H1 (cell line): ENCODE results near the gene LEMD2. TPM values are rescaled to one million over a fixed set of nuclear protein-coding genes. Genes with fewer than 3 reads are reported as not detected.
A peak's percentile ranks its signal among the peaks of the same experiment; 100 is the strongest.

Source experiments
- CTCF ChIA-PET: fragments of 300-600 bp; sonication (Branson Sonifier 250); formaldehyde crosslinking; loops from one replicate; lab custom pipeline; 2021; ENCODE audit not compliant: partially characterized antibody; lab: Charles Lee
- POLR2A ChIA-PET: fragments of 300-600 bp; sonication (Branson Sonifier 250); formaldehyde crosslinking; loops from one replicate; lab custom pipeline; 2021; ENCODE audit warnings: inconsistent platforms; ENCODE audit not compliant: partially characterized antibody; lab: Charles Lee
- DNase-seq, 2 experiments: peaks; one replicate each; pipeline versions ENCODE4 v3.0.0 to v3.0.0-alpha.2; 2010 to 2022; ENCODE audit warnings: low spot score in 2 of 2, low read depth in 1 of 2, mixed read lengths in 1 of 2
- FAIRE-seq: peaks from 2 replicates; lab custom pipeline; 2011; peaks lifted over from hg19 to GRCh38; lab: Jason Lieb, UNC
- H2AFZ ChIP-seq: 2 replicates; pipeline ENCODE4 v1.8.1; 2012; ENCODE audit warnings: low read length, inconsistent platforms
- H2AK5ac ChIP-seq: 2 replicates; pipeline ENCODE4 v1.6.1; 2013; ENCODE audit warnings: low read depth, low read length
- H2BK120ac ChIP-seq: replicated peaks from 2 replicates; pipeline ENCODE3; 2013; ENCODE audit warnings: low read depth, low read length, inconsistent platforms
- H2BK12ac ChIP-seq: 2 replicates; pipeline ENCODE4 v1.6.1; 2013; ENCODE audit warnings: low read depth, low read length
- H2BK15ac ChIP-seq: 2 replicates; pipeline ENCODE4 v1.6.1; 2013; ENCODE audit warnings: low read length
- H2BK20ac ChIP-seq: 2 replicates; pipeline ENCODE4 v1.6.1; 2013; ENCODE audit warnings: low read length
- H2BK5ac ChIP-seq: 2 replicates; pipeline ENCODE4 v1.6.1; 2013; ENCODE audit warnings: low read depth, low read length
- H3K14ac ChIP-seq: 2 replicates; pipeline ENCODE4 v1.6.1; 2013; ENCODE audit warnings: inconsistent platforms; ENCODE audit not compliant: insufficient read length
- H3K18ac ChIP-seq: 2 replicates; pipeline ENCODE4 v1.6.1; 2013; ENCODE audit warnings: low read length; ENCODE audit errors: extremely low read depth
- H3K23ac ChIP-seq: 2 replicates; pipeline ENCODE4 v1.6.1; 2013; ENCODE audit warnings: inconsistent platforms; ENCODE audit not compliant: insufficient read length
- H3K23me2 ChIP-seq: 2 replicates; pipeline ENCODE4 v1.6.1; 2013; ENCODE audit warnings: low read depth, low read length
- H3K27ac ChIP-seq: 2 replicates; pipeline ENCODE4 v1.6.1; 2011; ENCODE audit warnings: low read depth, low read length, inconsistent platforms
- H3K27me3 ChIP-seq, 4 experiments: replicated peaks in 1 of 4; 1 replicate in 1 of 4; 2 replicates in 3 of 4; pipeline versions ENCODE4 v1.6.1 to v1.8.1; 2011 to 2013; ENCODE audit warnings: low read length in 3 of 4, mild to moderate bottlenecking in 3 of 4, inconsistent platforms in 2 of 4, mixed read lengths in 2 of 4, moderate library complexity in 1 of 4; ENCODE audit not compliant: control insufficient read depth in 3 of 4, insufficient read depth in 3 of 4; ENCODE audit errors: extremely low read depth in 1 of 4
- H3K36me3 ChIP-seq, 4 experiments: 2 replicates each; pipeline versions ENCODE4 v1.6.1 to v1.8.1; 2011 to 2013; ENCODE audit warnings: mild to moderate bottlenecking in 4 of 4, low read length in 3 of 4, moderate library complexity in 2 of 4, control low read depth in 1 of 4, inconsistent platforms in 1 of 4; ENCODE audit not compliant: insufficient read depth in 4 of 4, control insufficient read depth in 2 of 4
- H3K4ac ChIP-seq: replicated peaks from 2 replicates; pipeline ENCODE3; 2013; ENCODE audit warnings: low read length, low read depth, mixed read lengths, inconsistent platforms; ENCODE audit not compliant: insufficient read length
- H3K4me1 ChIP-seq, 4 experiments: replicated peaks in 1 of 4; 1 replicate in 1 of 4; 2 replicates in 3 of 4; pipeline versions ENCODE4 v1.6.1 to v1.8.1; 2011 to 2013; ENCODE audit warnings: low read length in 3 of 4, inconsistent platforms in 2 of 4, mixed read lengths in 1 of 4; ENCODE audit not compliant: insufficient read depth in 4 of 4, control insufficient read depth in 3 of 4
- H3K4me2 ChIP-seq, 2 experiments: 2 replicates each; pipeline versions ENCODE4 v1.6.1 to v1.8.1; 2011 to 2013; ENCODE audit warnings: low read depth in 2 of 2, low read length in 2 of 2, control low read depth in 1 of 2, inconsistent platforms in 1 of 2, mild to moderate bottlenecking in 1 of 2; ENCODE audit not compliant: insufficient read depth in 1 of 2
- H3K4me3 ChIP-seq, 4 experiments: fragments of 200-600, 300-600 bp in 1 of 4; sonication (generic), shearing (Covaris generic), sonication (Bioruptor Twin) in 1 of 4; 2 replicates each; pipeline versions ENCODE4 v1.5.1 to v1.8.1; 2011 to 2016; ENCODE audit warnings: low read length in 4 of 4, low read depth in 3 of 4, control low read depth in 2 of 4, inconsistent platforms in 2 of 4, mild to moderate bottlenecking in 2 of 4, mixed read lengths in 1 of 4, moderate library complexity in 1 of 4; ENCODE audit not compliant: insufficient read depth in 2 of 4; ENCODE audit errors: extremely low read depth in 1 of 4
- H3K56ac ChIP-seq: replicated peaks from 2 replicates; pipeline ENCODE3; 2013; ENCODE audit warnings: low read depth, mild to moderate bottlenecking, mixed read lengths, low read length, inconsistent platforms; ENCODE audit not compliant: insufficient read length
- H3K79me1 ChIP-seq: 2 replicates; pipeline ENCODE4 v1.6.1; 2013; ENCODE audit warnings: low read depth, low read length, control low read depth
- H3K79me2 ChIP-seq, 2 experiments: 2 replicates each; pipeline versions ENCODE4 v1.6.1 to v1.8.1; 2012 to 2013; ENCODE audit warnings: low read length in 2 of 2, mild to moderate bottlenecking in 2 of 2, inconsistent platforms in 1 of 2; ENCODE audit not compliant: insufficient read depth in 2 of 2, control insufficient read depth in 1 of 2
- H3K9ac ChIP-seq, 4 experiments: replicated peaks in 1 of 4; 1 replicate in 1 of 4; 2 replicates in 3 of 4; pipeline versions ENCODE4 v1.6.1 to v1.8.1; 2011 to 2013; ENCODE audit warnings: low read depth in 3 of 4, low read length in 3 of 4, control low read depth in 2 of 4, mild to moderate bottlenecking in 2 of 4, moderate library complexity in 2 of 4, inconsistent platforms in 1 of 4; ENCODE audit errors: extremely low read depth in 1 of 4
- H3K9me3 ChIP-seq, 2 experiments: 2 replicates each; pipeline versions ENCODE4 v1.6.1 to v1.8.1; 2012 to 2013; ENCODE audit warnings: mild to moderate bottlenecking in 2 of 2, moderate library complexity in 2 of 2, control low read depth in 1 of 2, inconsistent platforms in 1 of 2, low read depth in 1 of 2, low read length in 1 of 2, mixed read lengths in 1 of 2; ENCODE audit not compliant: insufficient read depth in 2 of 2
- H4K20me1 ChIP-seq, 2 experiments: replicated peaks in 1 of 2; 2 replicates each; pipeline versions ENCODE3 to v1.8.1; 2011 to 2013; ENCODE audit warnings: inconsistent platforms in 2 of 2, low read length in 2 of 2, mild to moderate bottlenecking in 1 of 2; ENCODE audit not compliant: insufficient read depth in 2 of 2, control insufficient read depth in 1 of 2
- H4K5ac ChIP-seq: 2 replicates; pipeline ENCODE4 v1.6.1; 2013; ENCODE audit warnings: low read length, low read depth, mixed read lengths, inconsistent platforms; ENCODE audit not compliant: insufficient read length
- H4K8ac ChIP-seq: 2 replicates; pipeline ENCODE4 v1.8.0; 2013; ENCODE audit warnings: mild to moderate bottlenecking, moderate library complexity, low read length, inconsistent platforms; ENCODE audit not compliant: insufficient read depth; ENCODE audit errors: extremely low read depth
- H4K91ac ChIP-seq: replicated peaks from 2 replicates; pipeline ENCODE3; 2013; ENCODE audit warnings: low read length, mixed read lengths, inconsistent platforms; ENCODE audit not compliant: insufficient read length
- ATF3 ChIP-seq: IDR thresholded peaks from 2 replicates; pipeline ENCODE4 v1.6.1; 2011; ENCODE audit warnings: low read depth, mild to moderate bottlenecking, low read length; ENCODE audit not compliant: insufficient read depth
- E2F6 ChIP-seq: IDR thresholded peaks from 2 replicates; pipeline ENCODE4 v1.6.1; 2012; ENCODE audit warnings: inconsistent platforms
- KDM5A ChIP-seq: fragments of 200-600 bp; IDR thresholded peaks from 2 replicates; pipeline ENCODE4 v1.7.1; 2012; ENCODE audit warnings: mild to moderate bottlenecking, low read length, inconsistent platforms, mixed read lengths
- RBBP5 ChIP-seq: IDR thresholded peaks from 2 replicates; pipeline ENCODE4 v1.7.1; 2012; ENCODE audit warnings: low read depth, mild to moderate bottlenecking, inconsistent platforms, low read length, moderate library complexity, borderline replicate concordance
- RNF2 ChIP-seq: fragments of 200-900, 300-1000 bp; sonication (generic); IDR thresholded peaks from 2 replicates; pipeline ENCODE4 v1.7.1; 2016; ENCODE audit warnings: borderline replicate concordance, low read depth, mild to moderate bottlenecking, antibody characterized with exemption, low read length; ENCODE audit not compliant: poor library complexity, severe bottlenecking; ENCODE audit errors: missing control alignments
- SAP30 ChIP-seq: fragments of 300-600 bp; sonication (generic); IDR thresholded peaks from 2 replicates; pipeline ENCODE4 v1.7.1; 2012; ENCODE audit warnings: low read length, moderate library complexity, mild to moderate bottlenecking, inconsistent platforms; ENCODE audit not compliant: insufficient read depth, insufficient replicate concordance
- SIX5 ChIP-seq: IDR thresholded peaks from 2 replicates; pipeline ENCODE4 v1.6.1; 2011; ENCODE audit warnings: mild to moderate bottlenecking, low read depth, low read length
- SP2 ChIP-seq: IDR thresholded peaks from 2 replicates; pipeline ENCODE4 v1.6.1; 2012; ENCODE audit warnings: mild to moderate bottlenecking, low read length, inconsistent platforms
- WGBS, 2 experiments: shearing (Covaris generic) in 1 of 2; methylation state at CpG; one replicate each; pipeline versions ENCODE4 v1.1.6 to v1.1.7; 2013 to 2015; ENCODE audit warnings: low lambda C conversion rate in 2 of 2, mixed read lengths in 2 of 2, inconsistent platforms in 1 of 2, low coverage in 1 of 2, missing lambda C conversion rate in 1 of 2; ENCODE audit not compliant: insufficient replicate concordance in 2 of 2, insufficient coverage in 1 of 2, insufficient read length in 1 of 2; ENCODE audit errors: extremely low coverage in 1 of 2, missing lambda C conversion rate in 1 of 2; 5-methylcytosine and 5-hydroxymethylcytosine counted together
- polyA plus RNA-seq, 7 experiments: library from polyadenylated mRNA; depleted of rRNA in 3 of 7; stranded (reverse) in 5 of 7; unstranded in 2 of 7; fragments of >200 nt in 5 of 7; fragments of 200-250 nt in 2 of 7; gene quantifications; 1 replicate in 5 of 7; 2 replicates in 1 of 7; 4 replicates in 1 of 7; pipeline versions ENCODE4 v1.2.1 to v1.2.3, GENCODE V29; 2011 to 2013; ENCODE audit warnings: missing spikeins in 2 of 7, mixed read lengths in 2 of 7
- total RNA-seq: library from RNA; stranded (reverse); fragmentation: NEBNext Ultra II Directional; extraction: Animal tissue kit (Norgen Biotek cat#: 25700); gene quantifications from 2 replicates; pipeline ENCODE4 v1.2.1, GENCODE V29; 2021

LEMD2 gene
- total and polyA plus RNA-seq, 2 of the 8 experiments (the other 6 are each of a cell fraction or from before 2014, with no cell fraction given) = 32.7 to 57.3 TPM

- no peaks in the 10 kb centered on the region for H4K20me1 ChIP-seq
- no peak overlapping the region for H4K91ac ChIP-seq
- H4K8ac ChIP-seq = no peak overlapping the region
- FAIRE-seq (no peak), DNase-seq (no peak)
- H3K79me2 ChIP-seq = no peaks in the 10 kb centered on the region
- ChIA-PET POLR2A (interaction anchor here (0.8 to 3.0 kb wide), 5 partner anchors 8 to 24 kb away, joined by 3 to 7 read pairs (median 4); no protein-coding TSS in a partner anchor), CTCF (interaction anchor here (0.7 to 9.6 kb wide), 13 partner anchors 9 to 212 kb away, joined by 3 to 71 read pairs (median 5); no protein-coding TSS in a partner anchor)
- peak overlapping the region; percentile 20; the same call in 1 of the 2 replicates for H3K18ac ChIP-seq
- H3K4me3 ChIP-seq = no peak overlapping the region
- no peak overlapping the region; the same call in 1 of the 2 replicates for H2BK15ac ChIP-seq
- H2AK5ac ChIP-seq = no peak overlapping the region; the same call in 1 of the 2 replicates
- peak overlapping the region; percentile 33 for H3K4ac ChIP-seq
- peaks cover 0 to 6% (median 1%) of the 10 kb centered on the region in 4 experiments; a peak in 3 of 7 replicates for H3K27me3 ChIP-seq
- H2BK5ac ChIP-seq = no peak overlapping the region
- H3K4me1 ChIP-seq = peaks cover 2 to 21% (median 12%) of the 10 kb centered on the region in 4 experiments
- no peak overlapping the region for H2AFZ ChIP-seq
- WGBS, 2 experiments = 83% methylated on average over 4 of the region's 4 CpGs; no CpG with 5 or more reads in 1 of the 2 experiments
- no peaks in the 10 kb centered on the region for H3K79me1 ChIP-seq
- H3K9me3 ChIP-seq = no peaks in the 10 kb centered on the region
- no peaks in the 10 kb centered on the region for H3K36me3 ChIP-seq
- peak overlapping the region; percentile 15; the same call in 1 of the 2 replicates for H2BK20ac ChIP-seq
- no peaks in the 10 kb centered on the region for H3K23me2 ChIP-seq
- no peak overlapping the region for H3K14ac ChIP-seq
- no peak overlapping the region for H3K4me2 ChIP-seq
- peak overlapping the region; percentile 55; the same call in 1 of the 2 replicates for H2BK12ac ChIP-seq
- H3K9ac ChIP-seq = no peak overlapping the region
- no peak overlapping the region for H3K56ac ChIP-seq
- H4K5ac ChIP-seq = no peak overlapping the region
- H3K23ac ChIP-seq = no peak overlapping the region
- no peak overlapping the region for H2BK120ac ChIP-seq
- no peak overlapping the region for H3K27ac ChIP-seq
- no peak for TF ChIP-seq ATF3
- no peak for TF ChIP-seq SAP30
- TF ChIP-seq E2F6 = no peak
- TF ChIP-seq SP2 = no peak
- TF ChIP-seq RNF2 = no peak
- no peak for TF ChIP-seq RBBP5
- no peak for TF ChIP-seq KDM5A
- no peak for TF ChIP-seq SIX5
These were observed 10.7 kb upstream of the LEMD2 start for GRCh38 chr6:33799454-33800113.
